ENCODE measurements around the gene TRAF4. TPM values are rescaled to one million over a fixed set of nuclear protein-coding genes. Genes with fewer than 3 reads are reported as not detected.

The TRAF4 gene, protein sequence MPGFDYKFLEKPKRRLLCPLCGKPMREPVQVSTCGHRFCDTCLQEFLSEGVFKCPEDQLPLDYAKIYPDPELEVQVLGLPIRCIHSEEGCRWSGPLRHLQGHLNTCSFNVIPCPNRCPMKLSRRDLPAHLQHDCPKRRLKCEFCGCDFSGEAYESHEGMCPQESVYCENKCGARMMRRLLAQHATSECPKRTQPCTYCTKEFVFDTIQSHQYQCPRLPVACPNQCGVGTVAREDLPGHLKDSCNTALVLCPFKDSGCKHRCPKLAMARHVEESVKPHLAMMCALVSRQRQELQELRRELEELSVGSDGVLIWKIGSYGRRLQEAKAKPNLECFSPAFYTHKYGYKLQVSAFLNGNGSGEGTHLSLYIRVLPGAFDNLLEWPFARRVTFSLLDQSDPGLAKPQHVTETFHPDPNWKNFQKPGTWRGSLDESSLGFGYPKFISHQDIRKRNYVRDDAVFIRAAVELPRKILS
- 72.8 and 76.2 TPM in 2 replicates for total RNA-seq (2014; rRNA removed; shearing (Covaris generic))
- 85.2 and 104 TPM in 2 replicates for polyA plus RNA-seq (2015; cell fraction: cytosol; rRNA removed)
- 421 and 497 TPM in 2 replicates for polyA plus RNA-seq (2015; cell fraction: nucleus; rRNA removed)

DNA sequence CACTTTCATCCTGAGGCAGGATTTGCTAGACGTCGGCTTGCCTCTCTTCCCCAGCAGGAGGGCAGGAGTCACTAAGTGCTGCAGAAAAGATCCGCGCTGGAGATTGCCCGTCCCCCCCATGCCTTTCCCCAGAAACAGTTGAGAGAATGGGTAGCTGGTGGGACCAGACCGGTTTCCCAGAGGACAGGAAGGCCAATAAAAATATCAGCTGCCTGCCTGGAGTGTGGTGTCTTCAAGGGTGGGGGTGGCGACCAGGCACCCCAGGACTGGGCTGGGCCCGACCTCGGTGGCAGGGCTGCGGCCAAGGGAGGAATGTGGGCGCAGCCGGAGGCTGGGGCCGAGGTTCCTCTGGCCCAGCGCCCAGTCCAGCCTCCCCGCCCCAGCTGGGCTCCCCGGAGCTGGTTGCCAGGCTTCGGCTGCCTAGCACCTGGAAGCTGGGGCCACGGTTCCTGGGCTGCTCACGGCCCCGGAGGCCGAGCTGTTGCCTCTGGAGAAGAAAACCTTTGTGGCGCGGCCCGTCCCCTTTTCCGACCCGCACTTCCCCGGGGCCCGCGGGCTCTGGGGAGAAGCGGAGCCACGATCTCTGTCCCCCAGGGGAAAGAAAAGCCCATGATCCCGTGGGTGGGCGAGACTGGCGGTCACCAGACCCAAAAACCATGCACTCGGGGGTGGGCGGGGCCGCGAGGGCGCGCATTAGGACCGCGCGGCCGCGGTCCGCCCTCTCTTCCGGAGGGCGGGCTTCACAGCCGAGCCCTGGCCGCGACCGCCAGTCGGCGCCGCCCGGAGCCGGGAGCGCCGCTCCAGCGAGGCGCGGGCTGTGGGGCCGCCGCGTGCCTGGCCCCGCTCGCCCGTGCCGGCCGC is at the start of gene TRAF4:
TRAF4 (plus strand) TSS at position 769 of the 861 bp plus-strand sequence. CDS start 102 bp downstream, outside the sequence.
- DNase-seq (ENCODE audit: low read depth, low spot score), result peak; percentile 92
- in situ Hi-C loops (cut with HindIII; ENCODE audit: low pct_unique_long_range_greater_than_20kb, low sequenced_read_pairs), result no loop called here

GRCh38 chr17:28698253-28698941 is 45.4 kb upstream of the TRAF4 start:
- in situ Hi-C loops (cut with HindIII; ENCODE audit: low pct_unique_long_range_greater_than_20kb, low sequenced_read_pairs), result no loop called here
- DNase-seq (ENCODE audit: low read depth, low spot score), result no peak

GRCh38 chr17:28700278-28700677 is 43.5 kb upstream of the TRAF4 start:
- DNase-seq (ENCODE audit: low read depth, low spot score), result no peak
- in situ Hi-C loops (cut with HindIII; ENCODE audit: low pct_unique_long_range_greater_than_20kb, low sequenced_read_pairs), result no loop called here

- in situ Hi-C loops (cut with HindIII; ENCODE audit: low pct_unique_long_range_greater_than_20kb, low sequenced_read_pairs), result no loop called here
- DNase-seq (ENCODE audit: low read depth, low spot score), result no peak
These were observed 42.9 kb upstream of the TRAF4 start for GRCh38 chr17:28700830-28701492.

DNA sequence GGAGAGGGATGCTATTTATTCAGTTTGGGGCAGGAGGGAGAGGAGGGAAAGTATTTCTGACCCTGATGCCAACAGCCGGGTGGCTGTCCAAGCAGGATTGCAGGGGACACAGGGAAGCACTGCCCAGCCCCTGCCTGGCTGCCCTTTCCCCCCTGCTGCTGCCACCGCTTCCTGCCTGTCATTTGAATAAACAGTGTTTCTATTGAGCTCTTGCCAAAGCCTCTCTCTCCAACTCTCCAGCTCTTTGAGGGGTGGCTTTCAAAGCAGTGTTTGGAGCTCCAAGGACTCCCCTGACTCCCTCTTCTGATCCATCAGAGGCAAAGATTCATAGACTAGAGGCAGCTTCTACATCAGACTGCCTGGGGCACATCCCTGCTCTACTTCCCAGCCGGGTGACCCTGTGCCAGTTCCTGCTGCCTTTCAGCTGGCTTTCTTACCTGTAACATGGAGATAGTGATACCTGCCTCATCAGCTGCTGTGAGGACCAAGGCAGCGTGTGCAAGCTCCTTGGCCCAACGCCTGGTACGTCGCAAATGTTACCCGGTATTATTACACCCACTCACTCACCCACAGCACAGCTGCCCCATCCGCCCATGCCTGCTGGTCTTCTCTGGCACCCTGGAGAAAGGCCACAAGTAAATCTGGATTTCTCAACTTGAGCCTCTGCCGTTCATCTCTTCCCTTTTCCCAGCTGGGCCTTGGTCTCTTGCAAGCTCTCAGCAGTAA is 41.6 kb upstream of the TRAF4 start:
- no peak for DNase-seq (ENCODE audit: low read depth, low spot score)
- in situ Hi-C loops (cut with HindIII; ENCODE audit: low pct_unique_long_range_greater_than_20kb, low sequenced_read_pairs), result no loop called here

DNA sequence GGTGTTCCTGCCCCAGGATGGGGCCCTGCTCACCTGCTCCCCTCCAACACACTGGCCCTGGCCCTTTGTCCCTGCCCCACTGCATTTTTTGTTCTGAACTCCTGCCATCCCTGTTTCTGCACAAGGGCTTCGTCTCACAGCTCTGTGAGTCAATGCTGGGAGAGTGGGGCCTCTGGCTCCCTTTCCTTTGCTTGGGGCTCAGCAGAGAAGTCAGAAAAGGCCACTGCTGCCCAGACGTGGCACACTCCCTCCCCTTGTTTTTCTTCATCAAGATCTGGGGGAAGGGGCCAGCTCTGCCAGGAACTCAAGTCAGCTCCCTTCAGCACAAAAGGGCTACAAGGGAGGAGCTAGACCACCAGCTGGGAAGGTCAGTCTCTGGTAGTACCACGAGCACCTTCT is 41.1 kb upstream of the TRAF4 start:
- in situ Hi-C loops (cut with HindIII; ENCODE audit: low pct_unique_long_range_greater_than_20kb, low sequenced_read_pairs), result no loop called here
- DNase-seq (ENCODE audit: low read depth, low spot score), result no peak

- in situ Hi-C loops (cut with HindIII; ENCODE audit: low pct_unique_long_range_greater_than_20kb, low sequenced_read_pairs), result no loop called here
These were observed 40.1 kb upstream of the TRAF4 start for GRCh38 chr17:28703552-28704218.

GRCh38 chr17:28704219-28704858 is 39.5 kb upstream of the TRAF4 start:
- in situ Hi-C loops (cut with HindIII; ENCODE audit: low pct_unique_long_range_greater_than_20kb, low sequenced_read_pairs), result no loop called here

More at GRCh38 chr17:28703552-28704218, 40.1 kb upstream of the TRAF4 start:
- DNase-seq (ENCODE audit: low read depth, low spot score), result no peak

GRCh38 chr17:28705074-28705659 is 38.6 kb upstream of the TRAF4 start:
- no peak for DNase-seq (ENCODE audit: low read depth, low spot score)
- in situ Hi-C loops (cut with HindIII; ENCODE audit: low pct_unique_long_range_greater_than_20kb, low sequenced_read_pairs), result no loop called here

More at GRCh38 chr17:28704219-28704858, 39.5 kb upstream of the TRAF4 start:
- DNase-seq (ENCODE audit: low read depth, low spot score), result no peak

DNA sequence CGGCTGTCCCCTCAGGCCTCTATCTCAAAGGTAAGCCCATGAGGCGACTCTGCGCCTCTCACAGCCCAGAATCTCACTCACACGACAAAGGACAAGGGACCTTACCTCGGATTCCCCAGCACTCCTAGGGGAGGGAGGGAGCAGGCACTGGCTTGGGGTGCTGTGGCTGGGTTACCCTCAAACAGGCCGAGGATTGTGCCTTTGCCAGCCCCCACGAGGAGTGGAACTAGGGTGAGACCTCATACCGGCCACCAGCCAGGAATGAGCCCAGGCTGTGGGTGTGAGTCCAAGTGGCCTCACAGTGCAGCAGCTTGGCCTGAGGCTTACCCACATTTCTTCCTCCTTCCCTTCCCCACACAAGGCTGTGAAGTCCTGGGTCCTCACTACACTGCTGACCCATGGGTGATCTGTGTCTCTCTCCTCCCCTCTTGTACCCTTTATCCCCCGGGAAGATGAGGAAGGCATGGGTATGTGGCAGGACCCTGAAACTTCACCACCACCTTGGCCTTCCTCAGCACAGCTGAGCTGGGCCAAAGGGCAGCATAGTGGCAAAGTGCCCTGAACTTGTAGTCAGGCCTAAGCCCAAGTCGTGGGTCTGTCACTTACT is 38.0 kb upstream of the TRAF4 start:
- in situ Hi-C loops (cut with HindIII; ENCODE audit: low pct_unique_long_range_greater_than_20kb, low sequenced_read_pairs), result no loop called here
- DNase-seq (ENCODE audit: low read depth, low spot score), result no peak

GRCh38 chr17:28706471-28707338 is 37.1 kb upstream of the TRAF4 start:
- DNase-seq (ENCODE audit: low read depth, low spot score), result no peak
- in situ Hi-C loops (cut with HindIII; ENCODE audit: low pct_unique_long_range_greater_than_20kb, low sequenced_read_pairs), result no loop called here

DNA sequence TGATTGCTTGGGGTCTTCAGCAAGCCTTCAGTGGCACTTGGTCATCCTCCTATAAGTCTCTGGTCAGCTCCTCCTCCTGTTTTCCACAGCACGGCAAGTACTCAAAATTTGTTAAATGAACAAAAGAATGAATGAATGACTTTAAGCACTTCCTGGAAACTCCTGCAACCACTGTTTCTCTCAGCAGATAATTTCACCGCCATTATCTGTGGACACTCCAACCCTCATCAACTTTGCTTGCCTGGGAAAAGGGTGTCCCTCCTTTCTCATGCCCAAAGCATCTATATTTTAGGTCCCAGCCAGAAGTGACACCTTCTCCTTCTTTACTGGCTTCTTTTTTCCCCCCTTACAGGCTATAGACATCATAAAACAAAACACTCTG is 36.5 kb upstream of the TRAF4 start:
- in situ Hi-C loops (cut with HindIII; ENCODE audit: low pct_unique_long_range_greater_than_20kb, low sequenced_read_pairs), result no loop called here
- DNase-seq (ENCODE audit: low read depth, low spot score), result no peak

DNA sequence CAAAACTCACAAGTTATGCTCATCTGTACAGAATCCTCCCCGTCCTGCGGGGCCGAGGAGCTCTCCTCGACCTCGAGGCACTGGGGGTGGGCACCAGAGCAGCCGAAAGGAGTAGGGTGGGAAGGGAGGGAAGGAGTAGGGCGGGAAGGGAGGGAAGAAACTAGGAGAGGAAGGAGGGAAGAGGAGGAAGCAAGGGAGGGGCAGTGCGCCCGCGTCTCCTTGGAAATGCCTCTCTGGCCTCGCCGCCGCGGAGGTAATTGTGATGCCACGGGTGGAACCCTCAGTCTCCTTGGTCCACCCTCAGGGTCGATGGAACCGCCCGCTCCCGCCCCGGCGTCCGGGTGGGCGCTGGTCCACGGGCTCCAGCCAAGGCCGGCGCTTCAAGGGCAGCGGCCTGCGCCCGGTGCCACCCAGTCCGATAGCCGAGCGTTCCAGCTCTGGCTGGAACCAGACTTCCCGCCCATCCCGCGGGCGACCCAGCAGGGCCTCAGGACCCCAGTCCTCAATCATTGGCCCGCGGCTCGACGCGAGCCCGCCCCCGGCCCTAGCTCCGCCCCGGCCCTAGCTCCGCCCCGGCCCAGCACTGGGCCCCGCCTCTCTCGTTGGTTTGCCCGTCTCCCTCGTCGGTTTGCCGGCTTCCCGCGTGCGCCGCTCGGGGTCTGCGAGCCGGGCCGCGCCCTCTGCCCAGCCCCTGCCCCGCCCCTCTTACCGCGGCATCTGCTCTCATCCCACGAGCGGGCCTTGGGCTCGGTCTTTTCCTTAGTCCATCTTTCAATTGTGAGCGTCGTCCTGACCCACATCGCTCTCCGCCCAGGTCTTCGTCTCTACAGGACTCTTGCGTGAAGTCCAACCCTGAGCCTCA is 32.7 kb upstream of the TRAF4 start:
- peak; percentile 75 for DNase-seq (ENCODE audit: low read depth, low spot score)
- in situ Hi-C loops (cut with HindIII; ENCODE audit: low pct_unique_long_range_greater_than_20kb, low sequenced_read_pairs), result no loop called here

GRCh38 chr17:28711723-28712031 is 32.1 kb upstream of the TRAF4 start, which contains the start of gene PROCA1:
Gene PROCA1, minus strand, starts transcription at chr17:28711888. Its CDS starts 228 bp downstream, at chr17:28711660.
- no peak for DNase-seq (ENCODE audit: low read depth, low spot score)
- in situ Hi-C loops (cut with HindIII; ENCODE audit: low pct_unique_long_range_greater_than_20kb, low sequenced_read_pairs), result no loop called here
